Mesenchymal stem cell (in vitro differentiated cells and primary cell): Measurements from ENCODE around the gene GLB1L3.

Source experiments
- DNase-seq: peaks from one replicate; pipeline ENCODE4 v3.0.0-alpha.2; 2013
- H2AFZ ChIP-seq: one replicate; pipeline ENCODE4 v1.6.1; 2013; ENCODE audit warnings: low read depth, mild to moderate bottlenecking, control low read depth, inconsistent platforms, low read length, moderate library complexity
- H2AK5ac ChIP-seq: 2 replicates; pipeline ENCODE4 v1.6.1; 2013; ENCODE audit warnings: low read length, moderate library complexity, mild to moderate bottlenecking, inconsistent platforms; ENCODE audit not compliant: severe bottlenecking
- H2BK120ac ChIP-seq: one replicate; pipeline ENCODE4 v1.6.1; 2013; ENCODE audit warnings: low read depth, mild to moderate bottlenecking, inconsistent platforms, low read length, moderate library complexity
- H2BK12ac ChIP-seq, 2 experiments: one replicate each; pipeline ENCODE4 v1.6.1; 2013; ENCODE audit warnings: inconsistent platforms in 2 of 2, low read length in 2 of 2, mild to moderate bottlenecking in 2 of 2, moderate library complexity in 2 of 2, control low read depth in 1 of 2
- H2BK15ac ChIP-seq: one replicate; pipeline ENCODE4 v1.6.1; 2013; ENCODE audit warnings: mild to moderate bottlenecking, low read depth, inconsistent platforms; ENCODE audit not compliant: poor library complexity, severe bottlenecking
- H2BK5ac ChIP-seq: 2 replicates; pipeline ENCODE4 v1.6.1; 2013; ENCODE audit warnings: low read depth, mild to moderate bottlenecking, low read length, control low read depth, inconsistent platforms; ENCODE audit not compliant: poor library complexity, severe bottlenecking
- H3K14ac ChIP-seq, 2 experiments: one replicate each; pipeline ENCODE4 v1.6.1; 2013; ENCODE audit warnings: inconsistent platforms in 2 of 2, low read length in 2 of 2, control low read depth in 1 of 2, mild to moderate bottlenecking in 1 of 2, moderate library complexity in 1 of 2
- H3K18ac ChIP-seq, 2 experiments: one replicate each; pipeline ENCODE4 v1.6.1; 2013; ENCODE audit warnings: inconsistent platforms in 2 of 2, low read length in 2 of 2, control low read depth in 1 of 2, low read depth in 1 of 2, mild to moderate bottlenecking in 1 of 2
- H3K23ac ChIP-seq, 2 experiments: one replicate each; pipeline ENCODE4 v1.6.1; 2013; ENCODE audit warnings: inconsistent platforms in 2 of 2, low read length in 2 of 2, mild to moderate bottlenecking in 2 of 2, moderate library complexity in 2 of 2, control low read depth in 1 of 2
- H3K27ac ChIP-seq: 2 replicates; pipeline ENCODE4 v1.5.1; 2013; ENCODE audit warnings: mild to moderate bottlenecking, moderate library complexity, low read length, control low read depth, inconsistent platforms; ENCODE audit not compliant: poor library complexity, severe bottlenecking
- H3K27me3 ChIP-seq, 2 experiments: 2 replicates each; pipeline versions ENCODE4 v1.6.1 to v1.7.0; 2013; ENCODE audit warnings: low read length in 2 of 2, mild to moderate bottlenecking in 2 of 2, moderate library complexity in 2 of 2, control low read depth in 1 of 2, inconsistent platforms in 1 of 2; ENCODE audit not compliant: control insufficient read depth in 1 of 2, insufficient read depth in 1 of 2
- H3K36me3 ChIP-seq, 2 experiments: 2 replicates each; pipeline versions ENCODE4 v1.6.1 to v1.7.0; 2013; ENCODE audit warnings: low read length in 2 of 2, control low read depth in 1 of 2, inconsistent platforms in 1 of 2, low read depth in 1 of 2, mild to moderate bottlenecking in 1 of 2; ENCODE audit not compliant: insufficient read depth in 2 of 2, control insufficient read depth in 1 of 2
- H3K4ac ChIP-seq, 2 experiments: one replicate each; pipeline ENCODE4 v1.6.1; 2013; ENCODE audit warnings: inconsistent platforms in 2 of 2, low read length in 2 of 2, mild to moderate bottlenecking in 2 of 2, moderate library complexity in 2 of 2, control low read depth in 1 of 2, low read depth in 1 of 2
- H3K4me1 ChIP-seq: 2 replicates; pipeline ENCODE4 v1.6.1; 2013; ENCODE audit warnings: low read depth, low read length, control low read depth; ENCODE audit not compliant: control insufficient read depth, insufficient read depth
- H3K4me2 ChIP-seq: 2 replicates; pipeline ENCODE4 v1.6.1; 2013; ENCODE audit warnings: low read length, mild to moderate bottlenecking, inconsistent platforms; ENCODE audit not compliant: poor library complexity, severe bottlenecking
- H3K4me3 ChIP-seq, 2 experiments: 2 replicates each; pipeline versions ENCODE4 v1.5.1 to v1.7.0; 2013; ENCODE audit warnings: low read length in 2 of 2, mild to moderate bottlenecking in 2 of 2, control low read depth in 1 of 2, low read depth in 1 of 2; ENCODE audit not compliant: insufficient read depth in 1 of 2
- H3K79me1 ChIP-seq: replicated peaks from 2 replicates; pipeline ENCODE4 v1.6.1; 2013; ENCODE audit warnings: mild to moderate bottlenecking, control low read depth, low read length, inconsistent platforms; ENCODE audit not compliant: poor library complexity, severe bottlenecking
- H3K9ac ChIP-seq: 2 replicates; pipeline ENCODE4 v1.7.0; 2013; ENCODE audit warnings: mild to moderate bottlenecking, low read length, moderate library complexity
- H3K9me3 ChIP-seq: 2 replicates; pipeline ENCODE4 v1.7.0; 2013; ENCODE audit warnings: mild to moderate bottlenecking, low read length; ENCODE audit not compliant: control insufficient read depth
- H4K8ac ChIP-seq: one replicate; pipeline ENCODE4 v1.6.1; 2013; ENCODE audit warnings: inconsistent platforms, mild to moderate bottlenecking, low read length, moderate library complexity
- H4K91ac ChIP-seq: one replicate; pipeline ENCODE4 v1.6.1; 2013; ENCODE audit warnings: mild to moderate bottlenecking, low read length, inconsistent platforms
- WGBS: methylation state at CpG from one replicate; pipeline ENCODE4 v1.1.7; 2013; ENCODE audit warnings: mixed read lengths; 5-methylcytosine and 5-hydroxymethylcytosine counted together

Gene GLB1L3

GRCh38 chr11:134230339-134230738 is 45.8 kb upstream of the GLB1L3 start:
- H2BK15ac ChIP-seq: no peak overlapping the region
- H3K27me3 ChIP-seq: no peaks in the 10 kb centered on the region
- no peak overlapping the region for H2AFZ ChIP-seq
- no peaks in the 10 kb centered on the region for H3K9me3 ChIP-seq
- no peak overlapping the region for H2BK120ac ChIP-seq
- H3K27ac ChIP-seq: no peak overlapping the region
- no peak overlapping the region for H3K14ac ChIP-seq
- H3K18ac ChIP-seq: no peak overlapping the region
- no peak overlapping the region for H4K8ac ChIP-seq
- H4K91ac ChIP-seq: no peak overlapping the region
- no peak overlapping the region for H3K4ac ChIP-seq
- no peak overlapping the region for H3K9ac ChIP-seq
- no peak overlapping the region for H2AK5ac ChIP-seq
- 87% methylated on average over 4 of the region's 4 CpGs for WGBS
- no peak for DNase-seq
- peaks cover 39% of the 10 kb centered on the region for H3K79me1 ChIP-seq
- no peak overlapping the region for H2BK5ac ChIP-seq
- H3K23ac ChIP-seq: no peak overlapping the region
- peaks cover 5 to 20% of the 10 kb centered on the region in 2 experiments for H3K36me3 ChIP-seq
- H3K4me3 ChIP-seq: no peak overlapping the region
- no peak overlapping the region for H3K4me2 ChIP-seq
- H3K4me1 ChIP-seq: peaks cover 12% of the 10 kb centered on the region
- H2BK12ac ChIP-seq: no peak overlapping the region

- H3K27ac ChIP-seq: no peak overlapping the region
- H3K4me1 ChIP-seq: peaks cover 4% of the 10 kb centered on the region
- H3K79me1 ChIP-seq: peaks cover 37% of the 10 kb centered on the region
- no peak overlapping the region for H2AK5ac ChIP-seq
- no peak overlapping the region for H4K8ac ChIP-seq
- no peak overlapping the region for H3K18ac ChIP-seq
- no peak overlapping the region for H2BK12ac ChIP-seq
- H2BK5ac ChIP-seq: no peak overlapping the region
- H3K14ac ChIP-seq: peak overlapping the region in 1 of 2 experiments; percentile 35
- H2BK120ac ChIP-seq: no peak overlapping the region
- H3K23ac ChIP-seq: peak overlapping the region in 1 of 2 experiments; percentile 23
- peaks cover 5 to 34% of the 10 kb centered on the region in 2 experiments for H3K36me3 ChIP-seq
- H3K4me2 ChIP-seq: no peak overlapping the region
- no peak overlapping the region for H3K9ac ChIP-seq
- no peak overlapping the region for H3K4ac ChIP-seq
- no peak overlapping the region for H3K4me3 ChIP-seq
- H2AFZ ChIP-seq: no peak overlapping the region
- DNase-seq: no peak
- no peaks in the 10 kb centered on the region for H3K27me3 ChIP-seq
- H4K91ac ChIP-seq: no peak overlapping the region
- H2BK15ac ChIP-seq: no peak overlapping the region
- 96% methylated on average over 10 of the region's 10 CpGs for WGBS
- H3K9me3 ChIP-seq: no peaks in the 10 kb centered on the region
Observed at GRCh38 chr11:134231958-134232659, 44.1 kb upstream of the GLB1L3 start.

DNA sequence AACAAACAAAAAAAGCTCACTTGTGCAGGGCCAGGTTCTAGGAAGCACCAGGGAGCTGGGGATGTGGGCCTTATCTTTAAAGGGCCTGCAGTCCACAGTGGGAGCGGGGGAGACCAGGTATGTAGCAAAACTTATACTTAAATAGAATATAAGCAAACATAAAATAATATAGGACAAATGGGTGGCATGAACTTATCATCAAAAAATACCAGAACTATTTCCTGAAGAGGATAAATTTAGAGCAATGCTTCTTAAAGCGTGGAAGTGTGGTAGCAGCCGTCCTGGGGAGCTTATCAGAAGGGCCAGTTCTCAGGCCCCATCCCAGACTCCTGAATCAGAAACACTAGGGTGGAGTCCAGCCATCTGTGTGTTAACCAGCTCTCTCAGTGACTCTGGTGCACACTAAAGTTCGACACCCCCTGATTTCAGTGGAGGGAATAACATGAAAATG is 42.4 kb upstream of the GLB1L3 start:
- H2BK5ac ChIP-seq: no peak overlapping the region

DNA sequence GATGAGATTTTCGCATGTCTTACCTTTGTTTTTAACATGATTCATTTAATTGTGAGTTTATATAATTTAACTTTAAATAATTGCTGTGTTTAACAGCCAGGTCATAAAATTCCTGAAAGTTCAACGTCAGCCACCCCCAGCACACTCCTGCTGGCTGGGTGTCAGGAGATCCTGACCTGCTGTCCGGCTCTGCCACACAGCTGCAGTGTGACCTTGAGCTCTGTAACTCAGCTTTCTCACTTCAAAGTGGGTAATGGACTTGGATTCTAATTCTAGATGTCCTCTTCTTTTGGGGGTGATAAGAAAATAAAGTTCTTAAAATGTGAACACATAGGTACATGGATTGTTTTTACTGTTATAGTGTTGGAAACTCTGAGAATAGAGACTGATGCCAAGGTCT is 40.8 kb upstream of the GLB1L3 start:
- H3K9me3 ChIP-seq: no peaks in the 10 kb centered on the region
- DNase-seq: no peak
- H2BK120ac ChIP-seq: no peak overlapping the region
- H3K14ac ChIP-seq: no peak overlapping the region
- no peak overlapping the region for H3K18ac ChIP-seq
- H4K8ac ChIP-seq: no peak overlapping the region
- peaks cover 42% of the 10 kb centered on the region for H3K79me1 ChIP-seq
- H3K27me3 ChIP-seq: no peaks in the 10 kb centered on the region
- 94% methylated on average over 2 of the region's 3 CpGs for WGBS
- no peak overlapping the region for H2AK5ac ChIP-seq
- H3K4me1 ChIP-seq: peaks cover 2% of the 10 kb centered on the region
- H3K4ac ChIP-seq: no peak overlapping the region
- no peak overlapping the region for H3K4me2 ChIP-seq
- no peak overlapping the region for H2BK15ac ChIP-seq
- H2BK12ac ChIP-seq: no peak overlapping the region
- H3K27ac ChIP-seq: no peak overlapping the region
- no peak overlapping the region for H3K23ac ChIP-seq
- no peak overlapping the region for H2BK5ac ChIP-seq
- H3K9ac ChIP-seq: no peak overlapping the region
- peaks cover 17 to 47% of the 10 kb centered on the region in 2 experiments for H3K36me3 ChIP-seq
- no peak overlapping the region for H2AFZ ChIP-seq
- no peak overlapping the region for H3K4me3 ChIP-seq
- H4K91ac ChIP-seq: no peak overlapping the region

More for the DNA sequence above, 42.4 kb upstream of the GLB1L3 start:
- H3K36me3 ChIP-seq: peaks cover 8 to 32% of the 10 kb centered on the region in 2 experiments
- no peak overlapping the region for H3K27ac ChIP-seq
- H3K9ac ChIP-seq: no peak overlapping the region
- no peak overlapping the region for H3K4me3 ChIP-seq
- H2AFZ ChIP-seq: no peak overlapping the region
- H3K27me3 ChIP-seq: no peaks in the 10 kb centered on the region
- no peak overlapping the region for H3K18ac ChIP-seq
- 94% methylated on average over 3 of the region's 4 CpGs for WGBS
- H4K91ac ChIP-seq: no peak overlapping the region
- H3K4me1 ChIP-seq: peaks cover 4% of the 10 kb centered on the region
- H4K8ac ChIP-seq: no peak overlapping the region
- H3K4me2 ChIP-seq: no peak overlapping the region
- no peak for DNase-seq
- H2AK5ac ChIP-seq: no peak overlapping the region
- H3K23ac ChIP-seq: no peak overlapping the region
- no peaks in the 10 kb centered on the region for H3K9me3 ChIP-seq
- no peak overlapping the region for H2BK120ac ChIP-seq
- H3K14ac ChIP-seq: no peak overlapping the region
- H2BK12ac ChIP-seq: no peak overlapping the region
- no peak overlapping the region for H2BK15ac ChIP-seq
- no peak overlapping the region for H3K4ac ChIP-seq
- H3K79me1 ChIP-seq: peaks cover 42% of the 10 kb centered on the region
